ENCODE measurements around the gene UGT1A8.

- TF ChIP-seq EZH2 (IDR thresholded peaks at IDR 0.05; ENCODE audit: insufficient read depth, poor library complexity, severe bottlenecking), result no peak
- no peak for TF ChIP-seq EZH2phosphoT487 (IDR thresholded peaks at IDR 0.05; ENCODE audit: insufficient read depth, low read depth)
These were observed 82.1 kb downstream of the UGT1A8 start for GRCh38 chr2:233699424-233700027.

Data from GM23248 (cell line).